ENCODE data around the gene SLC25A6.
"Not testable (repeated sequence)": the region's sequence is repeated elsewhere in the genome, so short reads cannot be mapped to it uniquely, and the experiment has no call there.

Gene SLC25A6

DNA sequence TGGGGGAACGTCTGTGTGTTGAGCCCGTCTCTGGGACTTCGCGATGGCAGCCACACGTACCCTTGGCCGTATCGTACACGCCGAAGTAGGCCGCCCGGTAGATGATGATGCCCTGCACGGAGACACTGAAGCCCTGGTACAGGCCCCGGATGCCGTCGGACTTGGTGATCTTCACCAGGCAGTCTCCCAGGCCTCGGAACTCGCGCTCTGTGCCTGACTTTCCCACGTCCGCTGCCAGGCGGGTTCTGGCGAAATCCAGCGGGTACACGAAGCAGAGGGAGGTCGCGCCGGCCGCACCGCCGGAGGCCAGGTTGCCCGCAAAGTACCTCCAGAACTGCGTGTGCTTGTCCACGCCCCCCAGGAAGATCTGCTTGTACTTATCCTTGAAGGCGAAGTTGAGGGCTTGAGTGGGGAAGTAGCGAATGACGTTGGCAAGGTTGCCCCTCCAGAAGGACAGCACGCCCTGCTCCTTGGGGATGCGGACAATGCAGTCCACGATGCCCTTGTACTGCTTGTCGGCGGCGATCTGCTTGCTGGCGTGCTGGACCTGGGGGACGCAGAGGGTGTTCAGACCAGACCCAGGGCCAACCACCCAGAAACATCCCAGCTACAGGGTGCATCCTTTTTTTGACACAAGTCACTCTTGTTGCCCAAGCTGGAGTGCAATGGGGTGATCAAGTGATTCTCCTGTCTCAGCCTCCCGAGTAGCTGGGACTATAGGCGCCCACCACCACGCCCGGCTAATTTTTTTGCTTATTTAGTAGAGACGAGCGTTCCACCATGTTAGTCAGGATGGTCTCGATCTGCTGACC, 2.5 kb downstream of the SLC25A6 start:
- DNase-seq, result no peak

DNA sequence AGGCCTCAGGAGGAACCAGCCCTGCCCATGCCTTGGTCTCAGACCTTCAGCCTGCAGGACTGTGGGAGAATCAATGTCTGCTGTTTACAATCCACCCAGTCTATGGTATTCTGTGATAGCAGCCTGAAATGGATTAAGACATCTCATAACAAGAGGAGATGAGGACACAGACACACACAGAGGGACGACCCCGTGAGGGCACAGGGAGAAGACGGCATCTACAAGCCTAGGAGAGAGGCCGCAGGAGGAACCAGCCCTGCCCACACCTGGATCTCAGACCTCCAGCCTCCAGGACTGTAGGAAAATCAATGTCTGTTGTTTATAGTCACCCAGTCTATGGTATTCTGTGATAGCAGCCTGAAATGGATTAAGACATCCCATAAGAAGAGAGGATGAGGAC, 3.3 kb downstream of the SLC25A6 start:
- DNase-seq, result no peak

DNA sequence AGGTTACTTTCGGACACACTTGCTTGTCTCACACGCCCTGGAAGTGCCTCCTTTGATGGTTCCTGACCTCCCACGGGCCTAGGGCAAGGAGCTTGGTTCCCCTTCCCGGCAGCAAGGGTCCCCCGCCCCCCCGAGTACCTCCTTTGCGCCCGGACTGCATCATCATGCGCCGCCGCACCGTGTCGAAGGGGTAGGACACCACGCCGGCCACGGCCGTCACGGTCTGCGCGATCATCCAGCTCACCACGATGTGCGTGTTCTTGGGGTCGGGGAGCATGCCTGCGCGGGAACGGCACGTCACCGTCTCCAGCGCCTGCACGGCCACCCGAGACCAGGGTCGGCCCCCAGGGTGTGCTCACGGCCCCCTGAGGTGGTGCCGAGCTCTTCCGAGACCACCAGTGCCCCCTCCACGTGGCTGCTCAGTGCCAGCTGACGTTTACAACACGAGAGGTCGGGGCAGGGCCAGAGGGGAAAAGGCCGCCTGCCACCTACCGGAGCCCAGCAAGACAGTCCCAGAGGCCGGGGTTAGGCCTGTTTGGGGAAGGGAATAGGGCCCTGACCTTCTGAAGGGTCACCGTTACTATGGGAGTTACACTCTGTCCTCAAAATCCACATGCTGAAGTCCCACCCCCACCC, 4.7 kb downstream of the SLC25A6 start:
- no peak for DNase-seq

DNA sequence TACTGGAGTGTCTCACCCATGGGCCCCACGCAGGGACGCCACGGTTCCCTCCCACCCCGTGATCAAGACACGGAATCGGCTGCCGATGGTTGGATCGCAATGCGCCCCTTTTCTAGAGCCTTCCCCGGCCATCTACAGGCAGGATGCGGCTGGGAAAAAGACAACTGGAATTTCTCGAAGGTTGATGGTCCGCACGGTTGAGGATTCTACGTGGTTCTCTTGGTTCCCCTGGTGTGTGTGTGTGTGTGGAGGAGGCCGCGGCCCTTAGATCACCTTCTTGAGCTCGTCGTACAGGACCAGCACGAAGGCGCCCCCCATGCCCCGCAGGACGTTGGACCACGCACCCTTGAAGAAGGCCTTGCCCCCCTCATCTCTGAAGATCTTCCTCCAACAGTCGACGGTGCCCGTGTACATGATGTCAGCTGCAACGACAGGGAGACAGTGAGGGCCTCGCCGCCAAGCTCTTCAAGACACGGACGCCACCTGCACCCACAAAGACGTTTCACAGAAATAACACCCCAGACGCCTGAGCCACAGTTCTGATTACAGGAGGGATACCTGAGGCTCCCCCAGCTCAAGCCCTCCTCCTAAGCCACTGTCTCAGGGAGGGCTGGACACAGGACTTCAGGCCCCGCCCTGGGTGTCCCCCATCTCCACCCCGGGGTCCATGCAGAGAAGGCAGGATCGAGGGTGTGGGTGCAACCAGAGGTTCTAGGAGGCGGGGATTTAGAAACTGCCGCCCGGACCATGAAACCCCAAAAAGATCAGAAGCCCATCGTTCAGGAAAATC, 5.4 kb downstream of the SLC25A6 start:
- no peak for DNase-seq

GRCh38 chrX:1385253-1386223, 6.4 kb downstream of the SLC25A6 start:
- no peak for DNase-seq

DNA sequence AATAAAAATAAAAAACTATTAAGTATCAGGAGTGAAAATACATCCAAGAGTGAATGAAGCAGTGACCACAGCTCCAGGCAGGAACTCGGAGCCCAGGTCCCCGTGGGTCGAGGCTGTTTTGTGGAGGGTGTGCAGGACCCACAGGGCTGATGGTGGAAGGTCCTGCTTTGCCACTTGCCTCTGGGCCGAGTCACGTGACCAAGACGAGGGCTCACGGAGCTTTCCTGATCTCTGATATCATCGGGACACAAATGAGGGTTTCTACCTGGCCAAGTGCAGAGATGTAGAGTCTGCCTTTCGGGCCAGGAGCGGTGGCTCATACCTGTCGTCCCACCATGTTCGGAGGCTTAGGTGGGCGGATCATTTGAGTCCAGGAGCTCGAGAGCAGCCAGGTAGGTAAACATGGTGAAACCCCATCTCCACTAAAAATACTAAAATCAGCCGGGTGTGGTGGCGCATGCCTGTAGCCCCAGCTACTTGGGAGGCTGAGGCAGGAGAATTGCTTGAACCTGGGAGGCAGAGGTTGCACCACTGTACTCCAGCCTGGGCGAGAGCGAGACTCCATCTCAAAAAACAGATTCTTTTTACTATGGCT, 7.2 kb downstream of the SLC25A6 start:
- DNase-seq, result no peak

- DNase-seq, result no peak
These were observed 11.2 kb downstream of the SLC25A6 start for GRCh38 chrX:1380672-1381233.

- DNase-seq, result no peak
These were observed 13.6 kb downstream of the SLC25A6 start for GRCh38 chrX:1378306-1378759.

GRCh38 chrX:1368385-1368698, 23.6 kb downstream of the SLC25A6 start:
- DNase-seq, result no peak

GRCh38 chrX:1366363-1366762, 25.6 kb downstream of the SLC25A6 start:
- DNase-seq, result not testable (repeated sequence)

DNA sequence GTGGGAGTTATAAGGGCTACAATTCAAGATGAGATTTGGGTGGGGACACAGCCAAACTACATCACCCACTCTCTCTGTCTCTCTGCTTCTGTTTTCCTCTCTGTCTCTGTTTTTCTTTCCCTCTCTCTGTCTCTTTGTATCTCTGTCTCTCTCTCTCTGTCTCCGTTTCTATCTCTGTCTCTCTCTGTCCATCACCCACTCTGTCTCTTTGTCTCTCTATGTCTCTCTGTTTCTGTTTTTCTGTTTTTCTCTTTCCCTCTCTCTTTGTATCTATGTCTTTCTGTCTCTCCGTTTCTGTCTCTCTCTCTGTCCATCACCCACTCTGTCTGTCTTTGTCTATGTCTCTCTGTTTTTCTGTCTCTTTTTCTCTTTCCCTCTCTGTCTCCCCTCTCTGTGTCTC, 30.0 kb downstream of the SLC25A6 start:
- no peak for DNase-seq

GRCh38 chrX:1361275-1361674, 30.6 kb downstream of the SLC25A6 start:
- no peak for DNase-seq

DNA sequence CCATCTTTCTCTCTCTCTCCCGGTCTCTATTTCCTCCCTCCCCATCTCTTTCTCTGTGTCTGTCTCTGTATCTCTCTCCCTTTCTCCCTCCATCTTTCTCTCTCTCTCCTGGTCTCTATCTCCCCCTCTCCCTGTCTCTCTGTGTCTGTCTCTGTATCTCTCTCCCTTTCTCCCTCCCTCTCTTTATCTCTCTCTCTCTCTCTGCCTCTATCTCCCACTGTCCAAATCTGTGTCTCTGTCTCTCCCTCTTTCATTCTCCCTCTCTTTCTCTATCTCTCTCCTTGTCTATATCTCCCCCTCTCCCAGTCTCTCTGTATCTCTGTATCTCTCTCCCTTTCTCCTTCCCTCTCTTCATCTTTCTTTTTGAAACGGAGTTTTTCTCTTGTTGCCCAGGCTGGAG, 31.7 kb downstream of the SLC25A6 start:
- no peak for DNase-seq

- no peak for DNase-seq
These were observed 32.4 kb downstream of the SLC25A6 start for GRCh38 chrX:1359477-1359873.

DNA sequence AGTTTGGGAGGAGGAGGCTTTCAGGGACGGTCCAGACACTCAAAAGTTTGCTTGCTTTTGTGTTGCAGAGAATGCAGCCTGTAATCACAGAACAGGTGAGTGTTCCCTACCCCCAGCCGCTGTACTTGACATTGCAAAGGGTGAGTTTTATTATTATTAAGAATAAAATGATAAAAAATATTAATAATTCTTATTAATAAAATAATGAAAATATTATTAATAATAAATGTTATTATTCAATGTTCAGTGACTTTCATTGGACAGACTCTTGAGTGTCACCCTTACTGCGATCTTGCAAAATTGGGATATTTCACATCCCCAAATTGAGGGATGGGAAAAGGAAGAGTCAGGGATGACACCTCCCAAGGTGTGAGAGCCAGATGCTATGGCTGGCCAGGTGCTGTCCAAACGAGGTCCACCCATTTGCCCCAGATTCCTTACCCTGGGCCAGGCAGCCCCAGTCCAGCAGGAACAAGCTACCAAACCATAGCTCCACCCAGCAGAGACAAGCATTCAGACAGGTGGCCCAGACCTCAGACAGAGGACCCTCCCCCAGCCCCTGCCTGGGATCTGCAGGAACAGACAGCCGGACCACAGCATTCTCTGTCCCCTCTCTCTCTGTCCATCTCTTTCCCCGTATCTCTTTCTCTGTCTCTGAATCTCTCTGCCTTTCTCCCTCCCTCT, 33.0 kb downstream of the SLC25A6 start:
- DNase-seq, result no peak

DNA sequence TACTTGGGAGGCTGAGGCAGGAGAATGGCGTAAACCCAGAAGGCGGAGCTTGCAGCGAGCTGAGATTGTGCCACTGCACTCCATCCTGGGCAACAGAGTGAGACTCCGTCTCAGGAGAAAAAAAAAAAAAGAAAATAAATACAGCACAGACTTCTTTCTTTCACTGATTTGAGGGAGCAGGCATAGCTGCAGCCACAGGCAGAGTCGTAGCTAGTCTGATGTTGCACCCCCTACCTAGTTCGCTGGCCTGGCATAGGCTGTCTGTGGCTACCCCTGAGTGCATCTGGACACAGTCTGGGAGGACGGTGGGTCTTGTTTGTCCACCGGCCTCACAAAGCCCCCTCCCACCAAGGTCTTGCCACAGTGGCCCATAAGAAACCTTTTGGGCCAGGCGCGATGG, 33.9 kb downstream of the SLC25A6 start:
- DNase-seq, result no peak

GRCh38 chrX:1355131-1356046, 36.5 kb downstream of the SLC25A6 start:
- no peak for DNase-seq

DNA sequence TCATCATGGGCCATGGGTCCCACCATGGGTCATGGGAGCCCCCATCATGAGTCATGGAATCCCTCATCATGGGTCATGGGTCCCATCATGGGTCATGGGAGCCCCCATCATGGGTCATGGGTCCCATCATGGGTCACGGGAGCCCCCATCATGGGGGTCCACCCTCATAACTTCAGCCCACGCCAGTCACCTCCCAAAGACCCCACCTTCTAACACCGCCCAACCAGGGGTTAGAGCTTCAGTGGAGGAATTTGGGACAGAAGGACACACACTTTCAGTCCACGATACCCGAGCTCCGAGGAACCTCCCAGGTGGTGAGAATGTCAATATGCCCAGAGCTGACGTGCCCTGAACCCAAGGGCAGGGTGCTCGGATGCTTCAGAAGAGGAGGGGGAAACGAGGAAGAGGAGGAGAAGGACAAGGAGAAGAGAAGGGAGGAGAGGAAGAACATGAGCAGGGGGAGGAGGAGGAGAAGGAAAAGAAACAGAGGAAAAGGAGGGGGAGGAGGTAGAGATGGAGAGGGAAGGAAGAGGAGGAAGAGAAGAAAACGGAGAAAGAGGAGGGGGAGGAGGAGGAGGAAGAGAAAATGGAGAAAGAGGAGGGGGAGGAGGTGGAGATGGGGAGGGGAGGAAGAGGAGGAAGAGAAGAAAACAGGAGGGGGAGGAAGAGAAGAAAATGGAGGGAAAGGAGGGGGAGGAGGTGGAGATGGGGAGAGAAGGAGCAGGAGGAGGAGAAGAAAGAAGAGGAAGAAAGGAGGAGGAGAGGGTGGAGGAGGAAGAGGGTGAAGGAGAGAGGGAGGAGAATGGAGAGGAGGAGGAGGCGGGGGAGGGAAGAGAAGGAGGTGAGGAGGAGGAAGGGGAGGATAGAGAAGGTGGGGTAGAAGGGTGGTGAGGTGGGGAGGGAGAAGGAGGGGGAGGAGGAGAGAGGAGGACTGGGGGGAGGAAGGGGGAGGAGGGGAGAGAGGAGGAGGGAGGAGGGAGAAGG, 37.6 kb downstream of the SLC25A6 start:
- DNase-seq, result no peak

All from NK-92 treated with Interleukin-12 subunit alpha and Interleukin-12 subunit beta, amount 100 ng/mL, for 24 hours (cell line).